ENCODE measurements around the gene INPP5A.

DNA sequence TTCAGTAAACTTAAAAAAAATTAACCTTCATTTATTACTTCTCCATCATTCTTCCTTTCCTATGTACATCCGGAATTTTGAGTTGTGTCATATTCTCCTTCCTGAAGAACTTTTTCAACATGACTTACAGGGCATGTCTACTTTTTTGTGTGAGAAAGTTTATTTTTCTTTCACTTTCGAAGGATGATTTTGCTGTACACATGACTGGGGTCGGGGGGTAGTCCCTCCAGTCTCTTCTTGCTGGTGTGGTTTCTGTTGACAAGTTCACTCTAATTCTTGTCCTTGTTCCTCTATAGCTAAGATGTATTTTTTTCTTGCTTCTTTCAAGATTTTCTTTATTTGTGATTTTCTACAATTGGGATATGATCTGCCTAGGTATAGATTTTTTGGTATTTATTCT, 55.8 kb downstream of the INPP5A start:
- TF ChIP-seq, protein P1, sequence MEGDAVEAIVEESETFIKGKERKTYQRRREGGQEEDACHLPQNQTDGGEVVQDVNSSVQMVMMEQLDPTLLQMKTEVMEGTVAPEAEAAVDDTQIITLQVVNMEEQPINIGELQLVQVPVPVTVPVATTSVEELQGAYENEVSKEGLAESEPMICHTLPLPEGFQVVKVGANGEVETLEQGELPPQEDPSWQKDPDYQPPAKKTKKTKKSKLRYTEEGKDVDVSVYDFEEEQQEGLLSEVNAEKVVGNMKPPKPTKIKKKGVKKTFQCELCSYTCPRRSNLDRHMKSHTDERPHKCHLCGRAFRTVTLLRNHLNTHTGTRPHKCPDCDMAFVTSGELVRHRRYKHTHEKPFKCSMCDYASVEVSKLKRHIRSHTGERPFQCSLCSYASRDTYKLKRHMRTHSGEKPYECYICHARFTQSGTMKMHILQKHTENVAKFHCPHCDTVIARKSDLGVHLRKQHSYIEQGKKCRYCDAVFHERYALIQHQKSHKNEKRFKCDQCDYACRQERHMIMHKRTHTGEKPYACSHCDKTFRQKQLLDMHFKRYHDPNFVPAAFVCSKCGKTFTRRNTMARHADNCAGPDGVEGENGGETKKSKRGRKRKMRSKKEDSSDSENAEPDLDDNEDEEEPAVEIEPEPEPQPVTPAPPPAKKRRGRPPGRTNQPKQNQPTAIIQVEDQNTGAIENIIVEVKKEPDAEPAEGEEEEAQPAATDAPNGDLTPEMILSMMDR (IDR thresholded peaks at IDR 0.05; ENCODE audit: low read depth, low read length, poor library complexity, severe bottlenecking) = no peak
- TF ChIP-seq EZH2phosphoT487 (IDR thresholded peaks at IDR 0.05; ENCODE audit: borderline replicate concordance, low read length) = no peak

All from DOHH2 (cell line).